Muscle of leg (tissue), 11 donors: ENCODE data around the gene SPEF2. TPM values are rescaled to one million over a fixed set of nuclear protein-coding genes. Genes with fewer than 3 reads are reported as not detected.

ENCODE experiments used
- DNase-seq: peaks from one replicate; pipeline ENCODE4 v3.0.0; 2013
- H3K27ac ChIP-seq: one replicate; pipeline ENCODE4 v1.5.1; 2013; ENCODE audit warnings: mild to moderate bottlenecking, low read length, control low read depth
- H3K27me3 ChIP-seq: one replicate; pipeline ENCODE4 v1.6.1; 2013; ENCODE audit warnings: low read length; ENCODE audit not compliant: control insufficient read depth, insufficient read depth
- H3K36me3 ChIP-seq: one replicate; pipeline ENCODE4 v1.6.1; 2013; ENCODE audit warnings: low read length; ENCODE audit not compliant: control insufficient read depth, insufficient read depth
- H3K4me1 ChIP-seq: one replicate; pipeline ENCODE4 v1.6.1; 2013; ENCODE audit warnings: low read length; ENCODE audit not compliant: control insufficient read depth, insufficient read depth
- H3K4me3 ChIP-seq: one replicate; pipeline ENCODE4 v1.5.1; 2013; ENCODE audit warnings: low read length, control low read depth
- H3K9me3 ChIP-seq: replicated peaks from 2 replicates; pipeline ENCODE4 v1.6.1; 2013; ENCODE audit warnings: low read depth, low read length; ENCODE audit not compliant: control insufficient read depth
- WGBS: methylation state at CpG from one replicate; pipeline ENCODE4 v1.1.5; 2013; ENCODE audit warnings: missing lambda C conversion rate; ENCODE audit not compliant: insufficient coverage; 5-methylcytosine and 5-hydroxymethylcytosine counted together
- polyA plus RNA-seq, 8 donors: library from polyadenylated mRNA; unstranded; fragments of 120-200 nt; gene quantifications; one replicate each; pipeline versions ENCODE4 v1.2.1 to v1.2.3, GENCODE V29; 2013; ENCODE audit warnings: inconsistent platforms in 1 of 8, low replicate concordance in 1 of 8; ENCODE audit not compliant: insufficient read length in 8 of 8, insufficient read depth in 1 of 8
- total RNA-seq: library from RNA; stranded (reverse); fragments of 120-200 nt; gene quantifications from one replicate; pipeline ENCODE4 v1.2.4, GENCODE V29; 2013

SPEF2 gene
- total and polyA plus RNA-seq, 9 donors, result 5.1 to 10.3 (median 8.3) TPM

DNA sequence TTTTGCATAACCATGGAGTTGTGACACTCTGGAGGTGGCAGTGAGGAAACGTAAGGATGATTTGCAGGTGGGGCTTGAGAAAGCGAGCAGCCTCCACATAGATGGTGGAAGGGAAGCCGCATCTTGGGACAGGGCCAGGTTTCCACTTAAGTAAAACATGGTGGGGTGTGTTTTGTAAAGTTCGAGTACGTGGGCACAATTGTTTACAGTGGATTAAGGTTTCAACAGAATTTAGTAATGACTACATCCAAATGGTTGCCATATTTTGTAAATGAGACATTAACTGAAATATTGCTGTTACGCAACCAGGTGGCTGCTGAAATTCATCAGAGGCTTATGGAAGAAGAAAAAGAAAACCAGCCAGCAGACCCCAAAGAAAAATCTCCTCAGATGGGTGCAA, 153.6 kb downstream of the SPEF2 start:
- H3K27ac ChIP-seq, result no peak overlapping the region
- H3K9me3 ChIP-seq, result no peaks in the 10 kb centered on the region
- no peak for DNase-seq
- H3K36me3 ChIP-seq, result no peaks in the 10 kb centered on the region
- WGBS, result 93% methylated on average over 3 of the region's 6 CpGs
- H3K27me3 ChIP-seq, result no peaks in the 10 kb centered on the region
- no peak overlapping the region for H3K4me3 ChIP-seq
- H3K4me1 ChIP-seq, result no peaks in the 10 kb centered on the region

- Histone ChIP-seq H3K4me3 (no peak overlapping the region), H3K4me1 (no peaks in the 10 kb centered on the region)
- WGBS, result no CpG with 5 or more reads among the region's 2 CpGs
Measured at GRCh38 chr5:35771839-35772238, 154.2 kb downstream of the SPEF2 start.

GRCh38 chr5:35773967-35774366, 156.3 kb downstream of the SPEF2 start:
- H3K4me1 ChIP-seq, result no peaks in the 10 kb centered on the region
- H3K27ac ChIP-seq, result no peak overlapping the region
- no peaks in the 10 kb centered on the region for H3K27me3 ChIP-seq
- 88% methylated on average over 2 of the region's 6 CpGs for WGBS
- no peaks in the 10 kb centered on the region for H3K36me3 ChIP-seq
- no peak for DNase-seq
- H3K9me3 ChIP-seq, result no peaks in the 10 kb centered on the region
- no peak overlapping the region for H3K4me3 ChIP-seq

More at GRCh38 chr5:35771839-35772238, 154.2 kb downstream of the SPEF2 start:
- Histone ChIP-seq H3K27ac (no peak overlapping the region), H3K36me3 (no peaks in the 10 kb centered on the region), H3K9me3 (no peaks in the 10 kb centered on the region), H3K27me3 (no peaks in the 10 kb centered on the region)
- no peak for DNase-seq

- Histone ChIP-seq H3K9me3 (no peaks in the 10 kb centered on the region), H3K4me1 (no peaks in the 10 kb centered on the region), H3K27me3 (no peaks in the 10 kb centered on the region), H3K4me3 (no peak overlapping the region), H3K36me3 (no peaks in the 10 kb centered on the region), H3K27ac (no peak overlapping the region)
- no peak for DNase-seq
Measured at GRCh38 chr5:35776757-35777156, 159.1 kb downstream of the SPEF2 start.

DNA sequence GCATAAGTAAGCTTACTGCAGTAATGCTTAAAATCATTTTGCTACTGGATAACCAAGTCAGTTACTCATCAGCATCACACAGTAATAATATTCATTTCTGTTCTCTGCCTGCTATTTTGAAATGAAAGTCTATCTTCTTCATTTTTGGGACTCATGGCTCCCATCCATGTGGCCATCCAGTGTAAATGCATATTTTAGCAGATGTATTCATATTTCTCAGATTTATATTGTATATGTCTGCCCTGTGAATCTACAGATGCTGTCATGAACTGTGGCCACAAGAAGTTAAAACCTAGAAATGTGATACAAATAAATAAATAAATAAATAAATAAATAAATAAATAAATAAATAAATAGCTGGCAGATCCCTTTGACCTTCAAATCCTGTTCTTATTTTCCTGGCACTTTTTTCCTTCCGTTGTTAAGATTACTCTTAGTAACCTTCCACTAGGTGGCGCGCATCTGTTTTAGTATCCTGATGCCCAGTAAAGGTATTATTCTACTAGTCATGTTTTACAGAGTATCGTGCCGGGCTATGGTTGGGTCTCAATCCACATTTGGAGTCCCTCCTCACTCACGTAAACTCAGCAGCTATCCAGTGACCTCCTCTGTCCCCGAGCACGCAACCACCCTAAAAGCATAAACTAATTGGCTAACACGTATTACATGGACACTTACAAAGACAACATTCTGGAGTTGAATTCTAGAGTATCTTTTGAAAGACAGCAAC, 159.9 kb downstream of the SPEF2 start:
- no peaks in the 10 kb centered on the region for H3K4me1 ChIP-seq
- WGBS, result no CpG with 5 or more reads among the region's 9 CpGs
- H3K27me3 ChIP-seq, result no peaks in the 10 kb centered on the region
- H3K9me3 ChIP-seq, result no peaks in the 10 kb centered on the region
- H3K4me3 ChIP-seq, result no peak overlapping the region
- peak; percentile 81 for DNase-seq
- no peak overlapping the region for H3K27ac ChIP-seq
- H3K36me3 ChIP-seq, result no peaks in the 10 kb centered on the region

DNA sequence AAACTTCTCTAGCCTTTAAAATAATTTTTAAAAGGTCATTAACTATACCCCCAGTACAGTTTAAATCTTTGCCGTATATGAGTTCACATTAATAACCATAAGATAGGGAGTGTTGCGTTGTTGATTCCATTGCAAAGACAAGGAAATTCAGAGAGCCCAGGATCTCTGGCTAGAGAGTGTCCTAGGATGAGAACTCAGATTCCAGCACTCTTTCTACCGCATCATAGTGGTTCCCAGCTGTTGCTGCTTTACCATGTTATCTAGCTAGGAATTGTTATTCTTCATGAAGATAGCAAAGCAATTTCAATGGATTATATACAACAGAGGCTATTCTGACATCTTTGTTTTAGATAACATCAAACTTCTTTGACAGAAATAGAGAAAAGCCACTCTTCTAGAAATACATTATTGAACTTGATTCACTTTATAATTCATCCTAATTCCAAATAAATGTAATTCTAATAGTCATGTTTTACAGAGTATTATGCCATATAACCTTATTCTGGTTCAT, 160.7 kb downstream of the SPEF2 start:
- Histone ChIP-seq H3K27me3 (no peaks in the 10 kb centered on the region), H3K4me3 (no peak overlapping the region), H3K27ac (no peak overlapping the region), H3K36me3 (no peaks in the 10 kb centered on the region), H3K9me3 (no peaks in the 10 kb centered on the region), H3K4me1 (no peaks in the 10 kb centered on the region)
- no peak for DNase-seq
- no CpG with 5 or more reads among the region's 3 CpGs for WGBS

- no peak for DNase-seq
- no peaks in the 10 kb centered on the region for H3K27me3 ChIP-seq
- H3K27ac ChIP-seq, result no peak overlapping the region
- H3K4me1 ChIP-seq, result no peaks in the 10 kb centered on the region
- 67% methylated on average over 4 of the region's 6 CpGs for WGBS
- H3K9me3 ChIP-seq, result no peaks in the 10 kb centered on the region
- H3K36me3 ChIP-seq, result no peaks in the 10 kb centered on the region
- H3K4me3 ChIP-seq, result no peak overlapping the region
Measured at GRCh38 chr5:35780236-35780635, 162.6 kb downstream of the SPEF2 start.

DNA sequence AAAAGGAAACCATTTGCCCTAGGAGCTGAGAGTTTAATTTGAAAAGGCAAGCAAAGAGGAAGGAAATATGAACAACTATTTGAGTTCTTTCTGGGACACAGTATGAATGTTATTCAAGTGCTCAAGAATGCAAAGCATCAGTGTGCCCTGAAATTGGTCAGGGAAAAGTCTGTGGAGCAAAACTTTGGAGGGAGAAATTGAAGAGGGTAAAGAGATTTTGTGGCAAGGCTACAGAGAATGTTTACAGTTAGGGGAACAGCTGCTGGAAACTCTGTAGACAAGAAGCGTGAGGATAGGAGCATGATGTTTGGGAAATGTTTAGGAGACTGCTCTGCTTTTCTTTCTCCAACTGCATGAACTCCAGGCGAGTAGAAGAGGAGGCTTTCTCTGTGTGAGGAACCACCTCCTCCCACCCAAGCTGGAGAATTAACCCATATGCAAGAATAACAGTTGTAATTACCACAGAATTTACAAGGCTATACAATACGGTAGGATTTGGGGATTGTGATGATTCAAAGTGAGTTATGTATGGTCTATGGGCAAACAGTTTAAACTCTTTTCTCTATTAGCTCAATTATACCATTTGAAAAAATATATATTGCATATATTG, 163.6 kb downstream of the SPEF2 start:
- WGBS, result no CpG with 5 or more reads among the region's 3 CpGs
- Histone ChIP-seq H3K9me3 (no peaks in the 10 kb centered on the region), H3K27me3 (no peaks in the 10 kb centered on the region), H3K27ac (no peak overlapping the region), H3K4me1 (no peaks in the 10 kb centered on the region), H3K4me3 (no peak overlapping the region), H3K36me3 (no peaks in the 10 kb centered on the region)
- peak; percentile 25 for DNase-seq

GRCh38 chr5:35783551-35783950, 165.9 kb downstream of the SPEF2 start:
- no peaks in the 10 kb centered on the region for H3K36me3 ChIP-seq
- H3K4me1 ChIP-seq, result no peaks in the 10 kb centered on the region
- no peaks in the 10 kb centered on the region for H3K9me3 ChIP-seq
- WGBS, result no CpG with 5 or more reads among the region's 1 CpG
- no peaks in the 10 kb centered on the region for H3K27me3 ChIP-seq
- H3K27ac ChIP-seq, result no peak overlapping the region
- no peak overlapping the region for H3K4me3 ChIP-seq
- DNase-seq, result no peak

DNA sequence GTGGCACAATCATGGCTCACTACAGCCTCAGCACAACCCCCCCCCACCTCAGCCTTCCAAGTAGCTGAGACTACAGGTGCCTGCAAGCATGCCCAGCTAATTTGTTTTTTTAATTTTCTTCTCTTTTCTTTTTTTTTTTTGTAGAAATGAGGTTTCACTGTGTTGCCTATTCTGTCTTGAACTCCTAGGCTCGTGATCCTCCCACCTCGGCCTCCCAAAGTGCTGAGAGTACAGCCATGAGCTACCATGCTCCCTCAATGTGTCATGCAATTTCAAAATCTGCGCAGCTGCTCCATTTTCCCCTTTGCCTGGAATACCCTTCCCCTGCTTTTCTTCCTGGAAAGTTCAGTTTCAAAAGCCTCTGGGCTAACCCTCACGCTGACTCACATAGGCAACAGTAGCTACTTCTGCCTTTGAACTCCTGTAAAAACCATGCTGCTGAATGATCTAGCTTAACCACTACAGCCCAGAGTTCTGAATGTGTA, 168.0 kb downstream of the SPEF2 start:
- H3K27me3 ChIP-seq, result no peaks in the 10 kb centered on the region
- no peaks in the 10 kb centered on the region for H3K4me1 ChIP-seq
- no peaks in the 10 kb centered on the region for H3K9me3 ChIP-seq
- no peak for DNase-seq
- 100% methylated on average over 4 of the region's 4 CpGs for WGBS
- H3K4me3 ChIP-seq, result no peak overlapping the region
- H3K27ac ChIP-seq, result no peak overlapping the region
- H3K36me3 ChIP-seq, result no peaks in the 10 kb centered on the region
